ENCODE results near the gene HES1.

DNA sequence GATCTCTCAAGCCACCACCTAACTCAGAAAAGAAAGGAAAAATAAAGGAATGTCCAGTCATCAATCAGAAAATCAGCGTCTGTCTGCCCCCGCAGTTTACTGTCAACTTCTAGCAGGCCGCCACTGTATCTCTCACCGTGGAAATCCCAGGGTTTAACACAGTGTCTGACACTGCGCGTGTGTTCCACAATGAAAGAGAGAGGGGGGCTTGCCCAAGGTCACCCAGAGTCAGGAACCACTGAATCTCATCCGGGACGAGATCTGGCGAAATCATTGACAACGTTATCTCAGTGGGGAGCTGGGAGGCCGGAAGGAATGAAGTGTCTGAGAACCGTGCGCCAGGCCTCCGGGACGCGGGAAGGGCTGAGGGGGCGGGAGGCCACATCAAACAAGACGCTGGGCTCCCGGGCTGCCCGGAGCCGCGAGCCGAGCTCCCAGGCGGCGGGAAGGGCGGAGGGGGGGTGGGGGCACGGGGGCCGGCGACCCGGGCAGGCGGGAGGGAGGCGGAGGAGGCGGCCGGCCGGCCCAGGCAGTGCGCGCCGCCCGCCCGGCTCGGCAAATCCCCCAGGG is 2.2 kb upstream of the HES1 start:
- TF ChIP-seq, protein P1, sequence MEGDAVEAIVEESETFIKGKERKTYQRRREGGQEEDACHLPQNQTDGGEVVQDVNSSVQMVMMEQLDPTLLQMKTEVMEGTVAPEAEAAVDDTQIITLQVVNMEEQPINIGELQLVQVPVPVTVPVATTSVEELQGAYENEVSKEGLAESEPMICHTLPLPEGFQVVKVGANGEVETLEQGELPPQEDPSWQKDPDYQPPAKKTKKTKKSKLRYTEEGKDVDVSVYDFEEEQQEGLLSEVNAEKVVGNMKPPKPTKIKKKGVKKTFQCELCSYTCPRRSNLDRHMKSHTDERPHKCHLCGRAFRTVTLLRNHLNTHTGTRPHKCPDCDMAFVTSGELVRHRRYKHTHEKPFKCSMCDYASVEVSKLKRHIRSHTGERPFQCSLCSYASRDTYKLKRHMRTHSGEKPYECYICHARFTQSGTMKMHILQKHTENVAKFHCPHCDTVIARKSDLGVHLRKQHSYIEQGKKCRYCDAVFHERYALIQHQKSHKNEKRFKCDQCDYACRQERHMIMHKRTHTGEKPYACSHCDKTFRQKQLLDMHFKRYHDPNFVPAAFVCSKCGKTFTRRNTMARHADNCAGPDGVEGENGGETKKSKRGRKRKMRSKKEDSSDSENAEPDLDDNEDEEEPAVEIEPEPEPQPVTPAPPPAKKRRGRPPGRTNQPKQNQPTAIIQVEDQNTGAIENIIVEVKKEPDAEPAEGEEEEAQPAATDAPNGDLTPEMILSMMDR (IDR thresholded peaks at IDR 0.05): no peak
- TF ChIP-seq EZH2 (IDR thresholded peaks at IDR 0.05) (no peak), EZH2phosphoT487 (IDR thresholded peaks at IDR 0.05) (no peak)

Data from neural progenitor cell (in vitro differentiated cells).